Sigmoid colon (tissue), 3 donors: ENCODE measurements around the gene ZFP36L2.

Source experiments
- CTCF ChIP-seq, 4 experiments: fragments of 450-650 bp in 3 of 4; fragments of 200-600 bp in 1 of 4; IDR thresholded peaks; one replicate each; pipeline ENCODE4 v1.5.1; 2016 to 2019; ENCODE audit warnings: antibody characterized with exemption in 4 of 4, mild to moderate bottlenecking in 3 of 4, moderate library complexity in 2 of 4
- POLR2A ChIP-seq, 2 donors: fragments of 450-650 bp; IDR thresholded peaks; one replicate each; pipeline ENCODE4 v1.6.1; 2016; ENCODE audit warnings: antibody characterized with exemption in 2 of 2, mild to moderate bottlenecking in 2 of 2, moderate library complexity in 2 of 2

GRCh38 chr2:43228756-43229659 is 2.6 kb upstream of the ZFP36L2 start:
- TF ChIP-seq POLR2A (IDR thresholded peaks at IDR 0.05) (no peak), CTCF (IDR thresholded peaks at IDR 0.05) (no peak)
